GM19023 (cell line): ENCODE results near the gene ITPR3.

Experiments
- ATAC-seq: cut with Tn5 transposase; IDR thresholded peaks from one replicate; pipeline ENCODE4 v1.9.1; 2021; ENCODE audit warnings: mild to moderate bottlenecking, moderate library complexity; ENCODE audit not compliant: unreplicated experiment

Gene ITPR3

GRCh38 chr6:33711140-33712129, 90.3 kb downstream of the ITPR3 start, which contains the start of gene UQCC2:
Gene UQCC2, minus strand, starts transcription at chr6:33711700. Its CDS starts 14 bp downstream, at chr6:33711686.
- peak; percentile 90 for ATAC-seq

GRCh38 chr6:33712914-33713313, 91.8 kb downstream of the ITPR3 start:
- ATAC-seq = no peak

- ATAC-seq = no peak
These were observed 92.7 kb downstream of the ITPR3 start for GRCh38 chr6:33713786-33714185.

- ATAC-seq = no peak
These were observed 93.4 kb downstream of the ITPR3 start for GRCh38 chr6:33714385-33715040.

- ATAC-seq = no peak
These were observed 95.3 kb downstream of the ITPR3 start for GRCh38 chr6:33716379-33716778.

- no peak for ATAC-seq
These were observed 95.9 kb downstream of the ITPR3 start for GRCh38 chr6:33716890-33717632.

GRCh38 chr6:33717934-33718455, 96.9 kb downstream of the ITPR3 start:
- ATAC-seq = no peak

GRCh38 chr6:33718713-33719112, 97.6 kb downstream of the ITPR3 start:
- no peak for ATAC-seq

GRCh38 chr6:33719326-33719987, 98.3 kb downstream of the ITPR3 start:
- ATAC-seq = no peak

GRCh38 chr6:33720998-33721397, 99.9 kb downstream of the ITPR3 start:
- ATAC-seq = no peak

GRCh38 chr6:33721508-33721907, 100.4 kb downstream of the ITPR3 start:
- no peak for ATAC-seq

- ATAC-seq = no peak
These were observed 101.0 kb downstream of the ITPR3 start for GRCh38 chr6:33722103-33722623.

- no peak for ATAC-seq
These were observed 102.4 kb downstream of the ITPR3 start for GRCh38 chr6:33723371-33724085.

GRCh38 chr6:33724102-33725023, 103.2 kb downstream of the ITPR3 start:
- ATAC-seq = no peak

- no peak for ATAC-seq
These were observed 104.1 kb downstream of the ITPR3 start for GRCh38 chr6:33725222-33725621.

GRCh38 chr6:33725891-33726673, 105.0 kb downstream of the ITPR3 start:
- ATAC-seq = no peak

GRCh38 chr6:33726696-33727095, 105.6 kb downstream of the ITPR3 start:
- no peak for ATAC-seq

GRCh38 chr6:33727126-33727525, 106.0 kb downstream of the ITPR3 start:
- ATAC-seq = no peak
